Peyer's patch (tissue), 4 donors: ENCODE measurements around the gene STX18. TPM values are rescaled to one million over a fixed set of nuclear protein-coding genes. Genes with fewer than 3 reads are reported as not detected.

Experiments used
- DNase-seq, 3 donors: peaks; one replicate each; pipeline ENCODE4 v3.0.0-alpha.2; 2017 to 2019
- H3K27ac ChIP-seq, 4 donors: fragments of 200-600 bp; sonication (generic); one replicate each; pipeline ENCODE4 v1.5.1; 2016 to 2019
- H3K27me3 ChIP-seq, 2 donors: fragments of 200-600 bp; sonication (generic); one replicate each; pipeline ENCODE4 v1.5.1; 2019
- H3K36me3 ChIP-seq, 3 donors: fragments of 200-600 bp; sonication (generic); one replicate each; pipeline ENCODE4 v1.5.1; 2016 to 2019
- H3K4me1 ChIP-seq, 4 donors: fragments of 200-600 bp; sonication (generic); one replicate each; pipeline ENCODE4 v1.5.1; 2016 to 2019
- H3K4me3 ChIP-seq, 4 donors: fragments of 200-600 bp; sonication (generic); 1 replicate in 3 of 4; 2 replicates in 1 of 4; pipeline ENCODE4 v1.5.1; 2016 to 2019; ENCODE audit warnings: mild to moderate bottlenecking in 1 of 4
- H3K9me3 ChIP-seq, 4 donors: fragments of 200-600 bp; sonication (generic); one replicate each; pipeline ENCODE4 v1.5.1; 2016 to 2019; ENCODE audit warnings: mild to moderate bottlenecking in 1 of 4
- POLR2A ChIP-seq, 2 donors: fragments of 450-650 bp; IDR thresholded peaks; one replicate each; pipeline ENCODE4 v1.5.1; 2017; ENCODE audit warnings: antibody characterized with exemption in 2 of 2, mild to moderate bottlenecking in 2 of 2, moderate library complexity in 2 of 2
- total RNA-seq, 4 donors: library from RNA; depleted of rRNA; stranded (reverse); fragments of >200 nt; gene quantifications; one replicate each; pipeline ENCODE4 v1.1.0, GENCODE V29; 2016
- TF ChIP-seq, protein P1 (sequence below), 6 experiments: fragments of 450-650 bp in 4 of 6; fragments of 200-600 bp in 2 of 6; sonication (generic) in 1 of 6; IDR thresholded peaks; one replicate each; pipeline ENCODE4 v1.5.1; 2017 to 2019; ENCODE audit warnings: antibody characterized with exemption in 6 of 6, mild to moderate bottlenecking in 3 of 6, moderate library complexity in 1 of 6

STX18 gene
- total RNA-seq, 4 donors from 2014 or later = 33.0 to 56.0 (median 42.3) TPM

DNA sequence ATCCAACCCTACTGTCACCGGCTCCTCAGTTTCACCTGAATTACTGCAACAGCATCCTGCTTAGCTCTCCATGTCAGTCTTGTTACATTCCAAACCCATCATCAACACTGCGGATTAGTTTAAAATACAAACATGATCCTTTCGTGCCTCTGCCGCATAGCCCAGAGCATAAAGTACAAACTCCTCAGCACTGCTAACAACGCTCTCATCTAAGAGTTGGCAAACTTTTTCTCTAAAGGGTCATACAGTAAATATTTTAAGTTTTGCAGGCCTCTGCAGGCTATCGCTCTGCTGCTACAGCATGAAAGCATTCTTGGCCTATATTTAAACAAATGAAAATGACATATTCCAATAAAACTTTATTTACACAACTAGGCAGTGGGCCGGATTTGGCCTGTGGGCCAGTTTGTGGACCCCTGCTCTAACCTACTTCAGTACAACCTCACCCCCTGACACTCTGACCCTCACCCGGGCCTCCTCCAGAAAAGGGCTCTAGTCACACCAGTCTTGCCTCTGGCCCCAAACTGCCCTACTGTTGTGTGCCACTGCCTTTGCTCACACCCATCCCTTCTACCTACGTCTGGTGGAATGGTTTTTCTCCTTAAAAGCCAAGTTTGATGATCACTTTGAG lies 7.2 kb downstream of the STX18 start:
- Histone ChIP-seq H3K27ac (no peak overlapping the region), H3K27me3 (no peaks in the 10 kb centered on the region), H3K4me1 (peaks cover 0 to 5% (median 0%) of the 10 kb centered on the region in 4 donors), H3K9me3 (no peaks in the 10 kb centered on the region), H3K36me3 (no peaks in the 10 kb centered on the region), H3K4me3 (no peak overlapping the region)
- no peak for TF ChIP-seq POLR2A (IDR thresholded peaks at IDR 0.05)
- TF ChIP-seq, protein P1, sequence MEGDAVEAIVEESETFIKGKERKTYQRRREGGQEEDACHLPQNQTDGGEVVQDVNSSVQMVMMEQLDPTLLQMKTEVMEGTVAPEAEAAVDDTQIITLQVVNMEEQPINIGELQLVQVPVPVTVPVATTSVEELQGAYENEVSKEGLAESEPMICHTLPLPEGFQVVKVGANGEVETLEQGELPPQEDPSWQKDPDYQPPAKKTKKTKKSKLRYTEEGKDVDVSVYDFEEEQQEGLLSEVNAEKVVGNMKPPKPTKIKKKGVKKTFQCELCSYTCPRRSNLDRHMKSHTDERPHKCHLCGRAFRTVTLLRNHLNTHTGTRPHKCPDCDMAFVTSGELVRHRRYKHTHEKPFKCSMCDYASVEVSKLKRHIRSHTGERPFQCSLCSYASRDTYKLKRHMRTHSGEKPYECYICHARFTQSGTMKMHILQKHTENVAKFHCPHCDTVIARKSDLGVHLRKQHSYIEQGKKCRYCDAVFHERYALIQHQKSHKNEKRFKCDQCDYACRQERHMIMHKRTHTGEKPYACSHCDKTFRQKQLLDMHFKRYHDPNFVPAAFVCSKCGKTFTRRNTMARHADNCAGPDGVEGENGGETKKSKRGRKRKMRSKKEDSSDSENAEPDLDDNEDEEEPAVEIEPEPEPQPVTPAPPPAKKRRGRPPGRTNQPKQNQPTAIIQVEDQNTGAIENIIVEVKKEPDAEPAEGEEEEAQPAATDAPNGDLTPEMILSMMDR (IDR thresholded peaks at IDR 0.05) = no peak
- DNase-seq = no peak

DNA sequence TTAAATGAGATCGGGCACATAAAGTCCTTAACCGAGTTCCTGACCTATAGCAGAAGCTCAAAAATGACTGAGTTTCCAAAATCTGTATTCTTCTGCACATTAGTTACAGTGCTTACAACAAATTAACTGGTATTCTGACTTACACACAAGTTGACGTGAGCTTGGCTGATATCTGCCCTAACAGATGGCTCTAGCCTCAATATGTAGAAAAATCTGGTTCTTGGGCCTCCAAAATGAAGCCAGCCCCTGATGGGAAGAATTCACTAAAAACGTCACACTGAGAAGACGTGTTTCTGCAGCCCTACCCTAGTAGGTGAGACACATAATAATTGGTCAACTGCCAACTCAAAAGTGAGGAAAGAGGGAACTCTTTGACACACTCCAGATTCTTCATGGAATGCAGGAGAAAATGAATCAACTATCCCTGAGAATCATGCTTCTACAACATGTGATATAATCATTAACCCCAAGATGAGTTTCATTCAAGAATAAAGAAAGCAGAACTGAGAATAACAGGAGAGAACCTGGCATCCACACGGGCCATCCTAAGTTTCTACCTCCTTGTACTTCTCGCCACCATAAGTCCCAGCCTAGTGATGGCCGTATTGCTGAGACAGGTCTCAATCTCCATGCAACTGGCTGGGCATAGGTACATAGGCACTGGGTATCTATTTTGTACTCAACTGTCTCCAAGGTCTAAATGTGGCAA lies 8.2 kb downstream of the STX18 start:
- no peak overlapping the region for H3K27ac ChIP-seq
- no peaks in the 10 kb centered on the region for H3K36me3 ChIP-seq
- no peak for TF ChIP-seq POLR2A (IDR thresholded peaks at IDR 0.05)
- TF ChIP-seq, protein P1 (IDR thresholded peaks at IDR 0.05) = no peak
- DNase-seq = no peak
- no peaks in the 10 kb centered on the region for H3K9me3 ChIP-seq
- H3K4me3 ChIP-seq = no peak overlapping the region
- no peaks in the 10 kb centered on the region for H3K27me3 ChIP-seq
- H3K4me1 ChIP-seq = no peaks in the 10 kb centered on the region

- no peak overlapping the region for H3K27ac ChIP-seq
- no peaks in the 10 kb centered on the region for H3K27me3 ChIP-seq
- no peaks in the 10 kb centered on the region for H3K4me1 ChIP-seq
- no peak for DNase-seq
- H3K36me3 ChIP-seq = no peaks in the 10 kb centered on the region
- H3K4me3 ChIP-seq = no peak overlapping the region
- no peaks in the 10 kb centered on the region for H3K9me3 ChIP-seq
- no peak for TF ChIP-seq POLR2A (IDR thresholded peaks at IDR 0.05)
- TF ChIP-seq, protein P1 (IDR thresholded peaks at IDR 0.05) = no peak
Measured at GRCh38 chr4:4532371-4533154, 9.3 kb downstream of the STX18 start.

DNA sequence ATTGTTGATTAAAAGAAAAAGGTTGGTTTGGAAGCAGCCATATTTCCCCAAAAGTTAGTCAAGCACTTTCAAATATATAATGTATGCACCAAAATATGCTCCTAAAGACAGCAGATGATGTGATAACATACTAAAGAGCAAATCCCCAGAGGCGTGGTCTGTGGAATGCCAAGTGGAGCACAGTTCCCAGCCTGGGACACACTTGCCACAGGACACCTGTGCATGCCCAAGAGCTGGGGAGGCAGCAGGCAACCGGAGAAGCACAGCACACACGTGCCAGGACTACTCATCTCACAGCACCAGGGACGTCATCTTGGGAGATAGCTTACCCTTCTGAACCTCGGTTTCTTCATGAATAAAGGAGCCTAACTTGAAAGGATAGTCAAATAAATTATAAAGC lies 12.5 kb downstream of the STX18 start:
- no peaks in the 10 kb centered on the region for H3K27me3 ChIP-seq
- no peak overlapping the region for H3K27ac ChIP-seq
- no peaks in the 10 kb centered on the region for H3K36me3 ChIP-seq
- H3K9me3 ChIP-seq = no peaks in the 10 kb centered on the region
- no peak overlapping the region for H3K4me3 ChIP-seq
- DNase-seq = no peak
- TF ChIP-seq, protein P1 (IDR thresholded peaks at IDR 0.05) = no peak
- TF ChIP-seq POLR2A (IDR thresholded peaks at IDR 0.05) = no peak
- H3K4me1 ChIP-seq = no peaks in the 10 kb centered on the region

- no peak for TF ChIP-seq POLR2A (IDR thresholded peaks at IDR 0.05)
- TF ChIP-seq, protein P1 (IDR thresholded peaks at IDR 0.05) = no peak
Measured at GRCh38 chr4:4526401-4526800, 15.4 kb downstream of the STX18 start.

More at GRCh38 chr4:4526401-4526800, 15.4 kb downstream of the STX18 start:
- Histone ChIP-seq H3K9me3 (no peaks in the 10 kb centered on the region), H3K27ac (no peak overlapping the region), H3K4me3 (no peak overlapping the region), H3K36me3 (no peaks in the 10 kb centered on the region), H3K27me3 (no peaks in the 10 kb centered on the region), H3K4me1 (no peaks in the 10 kb centered on the region)
- no peak for DNase-seq
